Adrenal gland (tissue), 5 donors: ENCODE data around the gene RMND5A.

Source experiments
- CTCF ChIP-seq, 6 experiments: fragments of 450-650 bp in 4 of 6; fragments of 200-600 bp in 2 of 6; sonication (generic) in 1 of 6; IDR thresholded peaks; 1 replicate in 5 of 6; 2 replicates in 1 of 6; pipeline versions ENCODE4 v1.5.1 to v1.8.0; 2016 to 2021; ENCODE audit warnings: antibody characterized with exemption in 6 of 6, mild to moderate bottlenecking in 2 of 6, moderate library complexity in 1 of 6
- POLR2A ChIP-seq, 2 donors: fragments of 450-650 bp; IDR thresholded peaks; one replicate each; pipeline ENCODE4 v1.6.1; 2017; ENCODE audit warnings: antibody characterized with exemption in 2 of 2, mild to moderate bottlenecking in 2 of 2, moderate library complexity in 1 of 2
- donor health status: DM: no; HTN: no; CAD: no.

- TF ChIP-seq CTCF (IDR thresholded peaks at IDR 0.05): no peak
- TF ChIP-seq POLR2A (IDR thresholded peaks at IDR 0.05): no peak
Observed at GRCh38 chr2:86790134-86790675, 70.1 kb downstream of the RMND5A start.
